GM18517 (cell line): ENCODE measurements around the gene DHRS3.

ENCODE experiments used
- ATAC-seq: cut with Tn5 transposase; IDR thresholded peaks from one replicate; pipeline ENCODE4 v1.9.1; 2021; ENCODE audit warnings: mild to moderate bottlenecking, moderate library complexity; ENCODE audit not compliant: unreplicated experiment

Gene DHRS3

GRCh38 chr1:12600335-12600734 lies 17.7 kb downstream of the DHRS3 start:
- no peak for ATAC-seq

GRCh38 chr1:12599657-12600056 lies 18.4 kb downstream of the DHRS3 start:
- ATAC-seq = no peak

- no peak for ATAC-seq
Measured at GRCh38 chr1:12598974-12599373, 19.0 kb downstream of the DHRS3 start.

- ATAC-seq = no peak
Measured at GRCh38 chr1:12597792-12598191, 20.2 kb downstream of the DHRS3 start.

GRCh38 chr1:12596007-12596821 lies 21.8 kb downstream of the DHRS3 start:
- no peak for ATAC-seq

- no peak for ATAC-seq
Measured at GRCh38 chr1:12595757-12596006, 22.3 kb downstream of the DHRS3 start.

GRCh38 chr1:12594966-12595756 lies 22.8 kb downstream of the DHRS3 start:
- ATAC-seq = no peak

GRCh38 chr1:12594490-12594889 lies 23.5 kb downstream of the DHRS3 start:
- ATAC-seq = no peak

GRCh38 chr1:12593621-12594066 lies 24.4 kb downstream of the DHRS3 start:
- no peak for ATAC-seq

GRCh38 chr1:12592496-12592895 lies 25.5 kb downstream of the DHRS3 start:
- ATAC-seq = no peak

GRCh38 chr1:12591267-12591938 lies 26.6 kb downstream of the DHRS3 start:
- no peak for ATAC-seq

GRCh38 chr1:12588695-12589094 lies 29.3 kb downstream of the DHRS3 start:
- ATAC-seq = no peak

- no peak for ATAC-seq
Measured at GRCh38 chr1:12587981-12588640, 29.9 kb downstream of the DHRS3 start.

GRCh38 chr1:12585951-12586942 lies 31.8 kb downstream of the DHRS3 start:
- ATAC-seq = no peak

GRCh38 chr1:12585536-12585935 lies 32.5 kb downstream of the DHRS3 start:
- ATAC-seq = no peak

GRCh38 chr1:12584900-12585525 lies 33.0 kb downstream of the DHRS3 start:
- ATAC-seq = no peak

GRCh38 chr1:12583484-12583883 lies 34.5 kb downstream of the DHRS3 start:
- ATAC-seq = no peak

- ATAC-seq = no peak
Measured at GRCh38 chr1:12582649-12583048, 35.4 kb downstream of the DHRS3 start.

GRCh38 chr1:12581179-12581578 lies 36.8 kb downstream of the DHRS3 start:
- ATAC-seq = no peak
